ENCODE results near the gene TADA1. TPM values are rescaled to one million over a fixed set of nuclear protein-coding genes. Genes with fewer than 3 reads are reported as not detected.

Gene TADA1
- total RNA-seq, 1 experiment from 2014 or later, result 15.2 TPM

DNA sequence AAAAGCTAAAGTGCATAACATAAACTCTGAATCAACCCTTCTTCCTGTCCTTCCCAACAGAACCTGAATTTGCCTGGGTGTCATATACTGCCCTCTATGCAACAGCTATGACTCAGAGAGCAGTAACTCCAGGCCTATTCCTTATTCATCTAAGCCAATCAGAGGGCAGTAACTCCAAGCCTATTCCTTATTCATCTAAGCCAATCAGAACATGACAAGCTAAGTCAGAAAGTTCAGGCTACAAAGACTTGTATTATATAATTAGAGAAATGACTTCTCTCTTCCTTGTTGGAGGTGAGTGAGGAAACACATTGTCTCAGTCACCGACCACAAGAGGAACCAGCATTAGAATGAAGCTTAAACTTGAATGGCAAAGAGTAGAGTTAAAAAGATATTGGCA, 26.2 kb upstream of the TADA1 start:
- Histone ChIP-seq H3K36me3 (ENCODE audit: insufficient read depth, low read length, poor library complexity, severe bottlenecking) (no peaks in the 10 kb centered on the region), H3K27me3 (replicated peaks; ENCODE audit: insufficient read depth, low read depth, low read length, poor library complexity) (peaks cover 15% of the 10 kb centered on the region), H3K4me3 (ENCODE audit: low read depth, low read length, poor library complexity, severe bottlenecking) (no peak overlapping the region), H3K9me3 (ENCODE audit: low read depth, low read length, poor library complexity, severe bottlenecking) (no peaks in the 10 kb centered on the region), H3K4me1 (ENCODE audit: insufficient read depth, low read length, poor library complexity, severe bottlenecking) (no peaks in the 10 kb centered on the region), H3K27ac (ENCODE audit: low read depth, low read length, poor library complexity, severe bottlenecking) (no peak overlapping the region)
- TF ChIP-seq EZH2 (IDR thresholded peaks at IDR 0.05; ENCODE audit: borderline replicate concordance, low read depth, low read length, poor library complexity, severe bottlenecking), result no peak
- TF ChIP-seq, protein P1, sequence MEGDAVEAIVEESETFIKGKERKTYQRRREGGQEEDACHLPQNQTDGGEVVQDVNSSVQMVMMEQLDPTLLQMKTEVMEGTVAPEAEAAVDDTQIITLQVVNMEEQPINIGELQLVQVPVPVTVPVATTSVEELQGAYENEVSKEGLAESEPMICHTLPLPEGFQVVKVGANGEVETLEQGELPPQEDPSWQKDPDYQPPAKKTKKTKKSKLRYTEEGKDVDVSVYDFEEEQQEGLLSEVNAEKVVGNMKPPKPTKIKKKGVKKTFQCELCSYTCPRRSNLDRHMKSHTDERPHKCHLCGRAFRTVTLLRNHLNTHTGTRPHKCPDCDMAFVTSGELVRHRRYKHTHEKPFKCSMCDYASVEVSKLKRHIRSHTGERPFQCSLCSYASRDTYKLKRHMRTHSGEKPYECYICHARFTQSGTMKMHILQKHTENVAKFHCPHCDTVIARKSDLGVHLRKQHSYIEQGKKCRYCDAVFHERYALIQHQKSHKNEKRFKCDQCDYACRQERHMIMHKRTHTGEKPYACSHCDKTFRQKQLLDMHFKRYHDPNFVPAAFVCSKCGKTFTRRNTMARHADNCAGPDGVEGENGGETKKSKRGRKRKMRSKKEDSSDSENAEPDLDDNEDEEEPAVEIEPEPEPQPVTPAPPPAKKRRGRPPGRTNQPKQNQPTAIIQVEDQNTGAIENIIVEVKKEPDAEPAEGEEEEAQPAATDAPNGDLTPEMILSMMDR (conservative IDR thresholded peaks at IDR 0.05; ENCODE audit: low read depth, low read length), result no peak
- CTCF ChIA-PET, result interaction anchor here (1.0 kb wide), 1 partner anchor 157 kb away, joined by 3 read pairs; no protein-coding TSS in a partner anchor
- intact Hi-C loops (cut with micrococcal nuclease; ENCODE audit: unreplicated experiment), result no loop called here
- no TSS peak for BruUV-seq (replicated peaks)
- DNase-seq (ENCODE audit: low spot score), result peak; percentile 31
- POLR2A ChIA-PET (ENCODE audit: low non-redundant PET), result no interaction called here

DNA sequence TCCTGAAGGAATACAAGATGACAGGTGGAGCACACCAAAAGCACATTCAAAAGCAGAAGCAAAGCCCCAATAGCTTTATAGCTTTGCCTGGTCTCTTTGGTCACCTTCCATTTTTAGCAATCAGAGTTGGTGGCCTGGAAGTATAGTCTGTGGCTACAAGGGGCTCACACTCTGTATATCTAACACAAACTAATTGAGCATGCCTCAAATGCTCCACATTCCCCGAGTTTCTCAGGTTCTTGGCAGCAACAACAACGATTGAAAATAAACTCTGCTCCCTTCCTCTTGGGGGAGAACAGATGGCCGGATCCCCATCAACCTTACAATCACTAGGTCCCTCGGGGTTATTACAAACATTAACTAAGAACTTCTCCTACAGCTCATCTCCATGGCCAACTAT, 24.9 kb upstream of the TADA1 start:
- no peak for DNase-seq (ENCODE audit: low spot score)
- intact Hi-C loops (cut with micrococcal nuclease; ENCODE audit: unreplicated experiment), result no loop called here
- H3K27ac ChIP-seq (ENCODE audit: low read depth, low read length, poor library complexity, severe bottlenecking), result no peak overlapping the region
- ChIA-PET POLR2A (ENCODE audit: low non-redundant PET) (no interaction called here), CTCF (no interaction called here)
- no peak for TF ChIP-seq EZH2 (IDR thresholded peaks at IDR 0.05; ENCODE audit: borderline replicate concordance, low read depth, low read length, poor library complexity, severe bottlenecking)
- TF ChIP-seq, protein P1 (conservative IDR thresholded peaks at IDR 0.05; ENCODE audit: low read depth, low read length), result no peak
- H3K4me1 ChIP-seq (ENCODE audit: insufficient read depth, low read length, poor library complexity, severe bottlenecking), result no peaks in the 10 kb centered on the region
- H3K36me3 ChIP-seq (ENCODE audit: insufficient read depth, low read length, poor library complexity, severe bottlenecking), result no peaks in the 10 kb centered on the region
- H3K4me3 ChIP-seq (ENCODE audit: low read depth, low read length, poor library complexity, severe bottlenecking), result no peak overlapping the region
- no TSS peak for BruUV-seq (replicated peaks)
- peaks cover 8% of the 10 kb centered on the region for H3K27me3 ChIP-seq (replicated peaks; ENCODE audit: insufficient read depth, low read depth, low read length, poor library complexity)
- no peaks in the 10 kb centered on the region for H3K9me3 ChIP-seq (ENCODE audit: low read depth, low read length, poor library complexity, severe bottlenecking)

DNA sequence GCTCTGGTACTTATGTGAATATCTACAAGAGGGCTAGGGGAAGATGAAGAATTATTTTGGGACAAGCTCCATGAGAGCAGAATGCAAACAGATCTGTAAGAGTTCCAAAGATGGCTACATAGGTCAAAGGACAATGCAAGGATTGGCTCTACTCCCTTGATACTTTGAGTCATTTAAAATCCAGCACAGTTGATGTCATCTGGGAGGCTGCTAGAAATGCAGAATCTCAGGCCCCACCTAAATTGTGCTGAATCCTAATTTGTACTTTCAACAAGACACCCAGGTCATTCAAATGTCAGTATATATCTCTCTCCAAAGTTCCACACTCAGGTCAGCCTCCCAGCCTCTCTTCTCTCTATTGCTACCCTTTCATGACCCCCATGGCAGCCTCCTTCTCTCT, 23.7 kb upstream of the TADA1 start:
- Histone ChIP-seq H3K4me1 (ENCODE audit: insufficient read depth, low read length, poor library complexity, severe bottlenecking) (no peaks in the 10 kb centered on the region), H3K4me3 (ENCODE audit: low read depth, low read length, poor library complexity, severe bottlenecking) (no peak overlapping the region), H3K27ac (ENCODE audit: low read depth, low read length, poor library complexity, severe bottlenecking) (no peak overlapping the region), H3K36me3 (ENCODE audit: insufficient read depth, low read length, poor library complexity, severe bottlenecking) (no peaks in the 10 kb centered on the region), H3K9me3 (ENCODE audit: low read depth, low read length, poor library complexity, severe bottlenecking) (no peaks in the 10 kb centered on the region), H3K27me3 (replicated peaks; ENCODE audit: insufficient read depth, low read depth, low read length, poor library complexity) (peaks cover 5% of the 10 kb centered on the region)
- POLR2A ChIA-PET (ENCODE audit: low non-redundant PET), result no interaction called here
- TF ChIP-seq, protein P1 (conservative IDR thresholded peaks at IDR 0.05; ENCODE audit: low read depth, low read length), result no peak
- no peak for TF ChIP-seq EZH2 (IDR thresholded peaks at IDR 0.05; ENCODE audit: borderline replicate concordance, low read depth, low read length, poor library complexity, severe bottlenecking)
- CTCF ChIA-PET, result no interaction called here
- no TSS peak for BruUV-seq (replicated peaks)
- intact Hi-C loops (cut with micrococcal nuclease; ENCODE audit: unreplicated experiment), result no loop called here
- no peak for DNase-seq (ENCODE audit: low spot score)
